Left ventricle myocardium superior (tissue), 1 donor: ENCODE results near the gene CTRB1. TPM values are rescaled to one million over a fixed set of nuclear protein-coding genes. Genes with fewer than 3 reads are reported as not detected.
"Not testable (repeated sequence)": the region's sequence is repeated elsewhere in the genome, so short reads cannot be mapped to it uniquely, and the experiment has no call there.

Experiments
- ATAC-seq: fragments of 200-7000 bp; cut with Tn5 transposase; one replicate; pipeline ENCODE4 v1.9.1; 2020; ENCODE audit warnings: mild to moderate bottlenecking, moderate library complexity
- DNase-seq: peaks from one replicate; pipeline ENCODE4 v3.0.0-alpha.2; 2020
- intact Hi-C: fragments of 100-400 bp; cut with micrococcal nuclease; formaldehyde crosslinking; loops from one replicate; pipeline ENCODE4 v1.11.0; 2022
- total RNA-seq: library from RNA; stranded (reverse); fragmentation: NEBNext Ultra II Directional; extraction: Animal tissue kit (Norgen Biotek cat#: 25700); gene quantifications from one replicate; pipeline ENCODE4 v1.2.1, GENCODE V29; 2021
- donor health status: DM: no; HTN: yes; CAD: no; lungs with severe emphysema.

Gene CTRB1
- total RNA-seq, 1 donor from 2014 or later: not detected

- ATAC-seq, DNase-seq, intact Hi-C loops: not testable (repeated sequence)
These were observed 4.3 kb downstream of the CTRB1 start for GRCh38 chr16:75223129-75223528.

DNA sequence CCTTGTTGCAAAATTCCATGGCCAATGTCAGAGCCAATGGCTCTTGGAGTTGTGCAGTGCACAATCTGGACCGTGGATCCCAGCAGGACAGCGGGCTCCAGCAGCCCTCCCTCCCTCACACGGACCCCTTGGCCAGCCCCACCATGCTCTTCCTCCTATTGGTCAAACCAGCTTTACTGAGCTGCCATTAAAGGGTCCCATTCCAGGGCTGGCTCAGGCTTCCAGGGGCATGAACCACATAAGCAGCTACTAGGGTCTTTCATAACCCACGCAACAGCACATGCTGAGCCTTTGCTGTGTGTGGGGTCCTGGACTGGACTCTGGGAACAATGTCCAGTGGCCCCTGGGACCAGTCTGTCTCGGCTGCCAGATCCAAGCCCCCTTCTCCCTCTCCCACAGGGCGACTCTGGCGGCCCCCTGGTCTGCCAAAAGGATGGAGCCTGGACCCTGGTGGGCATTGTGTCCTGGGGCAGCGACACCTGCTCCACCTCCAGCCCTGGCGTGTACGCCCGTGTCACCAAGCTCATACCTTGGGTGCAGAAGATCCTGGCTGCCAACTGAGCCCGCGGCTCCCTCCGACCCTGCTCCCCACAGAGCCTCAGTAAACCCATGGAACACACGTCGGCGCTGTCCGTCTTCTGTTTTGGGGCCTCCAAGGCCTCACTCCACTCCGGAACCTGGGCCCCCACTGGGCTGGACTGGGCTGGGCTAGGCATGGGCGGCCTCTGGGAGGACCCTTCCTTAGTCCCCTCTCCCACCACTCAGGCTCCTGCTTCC is 5.7 kb downstream of the CTRB1 start:
- ATAC-seq: no peak

DNA sequence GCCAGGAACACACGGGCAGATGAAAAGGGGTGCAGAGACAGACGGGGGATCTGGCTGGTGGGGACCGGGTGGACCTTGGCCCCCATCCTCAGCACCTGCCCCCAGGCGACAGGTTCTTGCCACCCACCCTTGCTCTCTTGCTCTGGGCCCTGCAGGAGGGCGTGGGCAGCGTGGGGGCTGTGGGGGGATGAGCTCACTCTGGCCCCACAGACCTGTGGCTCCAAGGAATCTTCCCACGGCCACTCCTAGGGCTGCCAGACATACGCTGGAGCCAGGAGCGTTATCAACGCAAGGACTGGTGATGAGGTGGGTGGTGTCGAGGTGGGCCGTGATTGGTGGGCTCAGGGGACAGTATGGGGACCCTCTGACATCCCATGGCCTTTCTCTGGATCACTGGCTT is 6.3 kb downstream of the CTRB1 start:
- ATAC-seq: peak; percentile 2
- no peak for DNase-seq
- intact Hi-C loops: no loop called here

More for the DNA sequence above, 5.7 kb downstream of the CTRB1 start:
- no peak for DNase-seq
- intact Hi-C loops: no loop called here

- peak; percentile 54 for DNase-seq
- intact Hi-C loops: no loop called here
- ATAC-seq: peak; percentile 40
These were observed 7.1 kb downstream of the CTRB1 start for GRCh38 chr16:75225678-75226515.

DNA sequence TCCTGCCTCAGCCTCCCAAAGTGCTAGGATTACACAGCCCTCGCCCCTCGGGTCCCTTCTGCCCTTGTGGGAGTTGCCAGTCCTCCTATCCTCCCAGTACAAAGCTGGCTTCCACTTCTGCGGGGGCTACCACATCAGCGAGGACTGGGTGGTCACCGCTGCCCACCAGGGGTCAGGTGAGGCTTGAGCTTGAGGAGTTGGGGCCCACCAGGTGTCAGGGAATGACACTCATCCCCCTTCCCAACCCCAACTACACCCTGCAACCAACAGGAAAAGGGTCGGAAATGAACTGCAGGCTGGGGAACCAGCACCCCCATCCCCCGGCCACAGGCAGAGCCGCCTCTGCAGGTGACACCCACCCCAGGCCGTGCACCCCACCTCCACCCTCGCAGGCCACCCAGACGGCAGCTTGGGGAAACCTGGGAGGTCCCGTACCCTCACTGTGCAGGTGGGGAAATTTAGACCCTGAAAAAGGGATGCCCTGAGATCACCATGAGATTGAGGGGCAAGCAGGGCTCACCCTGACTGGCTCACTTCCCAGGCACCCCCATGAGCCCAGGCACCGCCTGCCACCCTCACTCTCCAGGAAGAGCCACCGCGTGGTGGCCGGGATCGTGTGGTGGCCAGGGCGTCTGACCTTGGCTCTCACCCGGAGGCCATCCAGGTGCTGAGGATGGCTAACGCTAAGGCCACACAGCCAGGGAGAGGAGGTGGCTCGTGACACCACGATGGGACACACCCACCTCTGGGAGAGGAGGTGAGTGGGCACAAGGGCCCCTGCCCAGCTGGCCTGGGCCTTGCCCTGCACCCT is 8.0 kb downstream of the CTRB1 start:
- peak; percentile 3 for ATAC-seq
- intact Hi-C loops: no loop called here

DNA sequence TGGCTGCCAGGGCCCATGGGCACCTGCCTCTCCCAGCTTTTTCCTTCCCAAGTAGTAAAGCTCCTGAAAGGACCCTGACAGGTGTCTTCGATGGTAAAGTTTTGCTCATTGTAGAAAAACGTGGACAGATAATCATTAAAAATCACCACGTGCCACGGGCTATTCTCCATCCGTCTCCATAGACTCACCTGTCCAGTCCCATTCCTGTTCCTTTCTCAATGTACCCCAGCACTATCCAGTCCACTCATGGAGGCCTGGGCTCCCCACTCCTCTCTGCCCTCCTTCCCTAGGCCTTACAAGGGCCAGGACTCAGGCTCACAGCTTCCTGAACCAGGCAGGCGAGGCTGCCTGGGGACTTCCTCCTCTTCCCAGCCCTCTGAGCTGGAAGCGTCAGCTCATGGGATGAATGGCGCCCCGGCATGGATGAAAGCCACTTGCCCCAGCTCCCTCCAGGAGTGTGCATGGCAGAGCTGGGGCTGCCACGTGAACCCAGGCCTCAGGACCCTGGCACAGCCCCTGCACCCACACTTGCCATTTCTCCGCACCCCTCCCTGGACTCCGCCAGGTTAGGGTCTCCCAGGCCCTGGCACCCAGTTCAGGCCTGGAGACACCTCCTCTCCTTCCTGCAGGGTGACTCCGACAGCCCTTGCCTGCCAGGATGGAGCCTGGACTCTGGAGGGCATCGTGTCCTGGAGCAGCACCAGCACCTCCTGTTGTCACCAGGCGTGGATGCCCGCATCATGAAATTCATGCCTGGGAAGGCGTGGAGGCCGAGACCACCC is 8.8 kb downstream of the CTRB1 start:
- DNase-seq (no peak), ATAC-seq (no peak)
- intact Hi-C loops: no loop called here

More for the DNA sequence above, 8.0 kb downstream of the CTRB1 start:
- DNase-seq: no peak

DNA sequence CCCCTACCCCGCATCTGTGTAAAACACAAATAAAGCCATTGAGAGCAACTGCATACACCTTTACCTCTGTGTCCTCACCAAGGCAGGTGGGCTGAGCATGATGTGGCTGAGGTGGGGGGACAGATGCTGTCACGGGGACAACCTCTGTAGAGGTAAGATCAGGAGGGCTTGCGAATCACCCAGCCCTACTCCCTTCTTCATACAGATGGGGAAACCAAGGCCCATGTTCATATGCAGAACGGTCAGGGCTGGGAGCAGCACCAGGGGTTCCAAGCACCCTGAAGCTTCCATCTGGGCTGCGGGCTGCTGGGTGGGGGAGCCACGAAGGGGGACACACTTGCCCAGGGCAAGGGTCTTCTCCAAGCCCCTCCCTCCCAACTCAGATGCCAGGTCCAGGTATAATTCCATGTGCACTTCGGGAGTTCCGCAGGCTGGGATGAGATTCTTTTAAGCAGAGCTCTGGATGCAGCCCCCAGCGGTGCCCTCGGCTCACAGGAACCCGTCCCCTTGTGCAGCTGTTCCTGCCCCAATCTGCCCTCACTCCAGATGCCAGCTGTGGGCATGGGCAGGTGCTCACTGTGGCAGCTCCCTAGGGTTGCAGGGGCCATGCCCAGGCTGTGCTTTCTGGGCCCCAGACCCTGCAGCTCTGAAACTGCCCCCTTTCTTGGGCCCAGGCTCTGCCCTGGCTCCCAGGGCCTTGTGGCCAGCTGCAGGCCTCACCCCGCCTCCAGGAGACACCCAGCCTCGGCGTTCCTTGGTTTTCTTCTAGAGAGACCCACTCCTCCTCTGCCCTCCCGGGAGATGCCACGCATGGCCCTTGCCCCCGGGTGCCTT is 9.6 kb downstream of the CTRB1 start:
- ATAC-seq (no peak), DNase-seq (no peak)
- intact Hi-C loops: no loop called here

GRCh38 chr16:75229172-75230031 is 10.6 kb downstream of the CTRB1 start:
- ATAC-seq (no peak), DNase-seq (no peak)
- intact Hi-C loops: loop anchor here (5.0 kb wide), 1 partner anchor 153 kb away; no protein-coding TSS in a partner anchor

- intact Hi-C loops: loop anchor here (5.0 kb wide), 1 partner anchor 152 kb away; no protein-coding TSS in a partner anchor
- DNase-seq: no peak
- ATAC-seq: peak; percentile 37
These were observed 11.8 kb downstream of the CTRB1 start for GRCh38 chr16:75230471-75231110.

- intact Hi-C loops: loop anchor here (5.0 kb wide), 1 partner anchor 151 kb away; no protein-coding TSS in a partner anchor
- DNase-seq (no peak), ATAC-seq (no peak)
These were observed 12.8 kb downstream of the CTRB1 start for GRCh38 chr16:75231570-75231969.

- ATAC-seq: no peak
- no peak for DNase-seq
- intact Hi-C loops: loop anchor here (5.0 kb wide), 1 partner anchor 149 kb away; no protein-coding TSS in a partner anchor
These were observed 14.8 kb downstream of the CTRB1 start for GRCh38 chr16:75233611-75233938.

DNA sequence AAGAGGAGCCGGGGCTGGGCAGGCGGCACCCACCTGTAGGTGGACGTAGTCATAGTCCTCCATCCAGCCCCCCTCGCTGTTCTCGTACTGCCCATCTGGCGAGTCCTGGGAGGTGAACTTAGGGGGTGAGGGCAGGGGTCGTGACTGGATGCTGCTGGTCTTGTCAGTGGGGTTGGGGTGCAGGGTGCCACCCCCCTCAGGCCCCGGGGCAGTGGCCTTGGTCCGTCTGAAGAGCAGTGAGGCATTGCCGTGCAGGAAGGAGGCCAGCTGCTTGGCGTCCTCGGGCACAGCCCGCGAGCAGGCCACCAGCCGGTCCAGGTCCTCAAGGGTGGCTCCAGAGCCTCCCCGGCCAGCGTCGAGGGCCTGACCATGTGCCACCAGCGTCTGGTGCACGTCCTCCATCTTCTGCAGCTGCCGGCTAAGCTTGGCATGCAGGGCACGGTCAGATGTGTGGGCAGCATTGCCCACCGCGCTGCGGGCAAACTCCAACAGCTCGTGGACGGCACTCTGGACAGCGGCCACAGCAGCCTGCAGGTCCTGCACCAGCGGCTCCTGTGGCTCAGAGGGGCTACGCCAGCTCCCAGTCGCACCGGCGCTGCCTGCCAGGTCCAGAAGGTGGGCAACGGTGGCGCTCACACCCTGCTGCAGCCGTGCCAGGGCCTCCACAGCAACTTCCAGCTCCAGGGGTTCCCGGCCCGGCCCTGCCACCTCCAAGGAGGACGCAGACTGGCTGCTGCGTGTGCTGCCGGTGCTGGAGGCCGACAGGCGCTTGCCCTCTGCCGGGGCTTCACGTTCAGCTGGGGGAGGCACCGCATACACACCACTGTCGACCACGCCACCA is 16.3 kb downstream of the CTRB1 start:
- intact Hi-C loops: loop anchor here (5.0 kb wide), 1 partner anchor 147 kb away; no protein-coding TSS in a partner anchor
- no peak for DNase-seq
- ATAC-seq: no peak

DNA sequence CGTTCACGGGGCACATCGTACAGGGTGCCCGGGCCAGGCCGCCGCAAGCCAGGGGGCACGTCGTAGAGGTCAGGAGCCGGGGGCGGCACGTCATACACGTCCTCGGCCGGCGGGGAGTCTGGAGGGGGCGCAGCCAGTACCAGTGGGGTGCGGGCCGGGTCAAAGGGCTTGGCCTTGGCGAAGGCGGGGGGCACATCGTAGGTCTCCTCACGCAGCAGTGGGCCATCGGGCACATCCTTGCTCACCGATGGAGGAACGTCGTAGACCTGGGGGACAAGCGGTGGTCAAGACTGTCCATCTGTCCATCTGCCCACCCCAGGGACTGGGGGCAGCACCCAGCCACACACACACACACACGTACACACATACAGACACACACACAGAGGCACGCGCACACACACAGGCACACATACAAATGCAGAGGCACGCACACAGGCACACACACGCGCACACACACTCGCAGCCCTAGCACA is 17.0 kb downstream of the CTRB1 start:
- no peak for ATAC-seq
- intact Hi-C loops: no loop called here
- DNase-seq: no peak

GRCh38 chr16:75236232-75236631 is 17.4 kb downstream of the CTRB1 start:
- intact Hi-C loops: no loop called here
- no peak for DNase-seq
- ATAC-seq: no peak

DNA sequence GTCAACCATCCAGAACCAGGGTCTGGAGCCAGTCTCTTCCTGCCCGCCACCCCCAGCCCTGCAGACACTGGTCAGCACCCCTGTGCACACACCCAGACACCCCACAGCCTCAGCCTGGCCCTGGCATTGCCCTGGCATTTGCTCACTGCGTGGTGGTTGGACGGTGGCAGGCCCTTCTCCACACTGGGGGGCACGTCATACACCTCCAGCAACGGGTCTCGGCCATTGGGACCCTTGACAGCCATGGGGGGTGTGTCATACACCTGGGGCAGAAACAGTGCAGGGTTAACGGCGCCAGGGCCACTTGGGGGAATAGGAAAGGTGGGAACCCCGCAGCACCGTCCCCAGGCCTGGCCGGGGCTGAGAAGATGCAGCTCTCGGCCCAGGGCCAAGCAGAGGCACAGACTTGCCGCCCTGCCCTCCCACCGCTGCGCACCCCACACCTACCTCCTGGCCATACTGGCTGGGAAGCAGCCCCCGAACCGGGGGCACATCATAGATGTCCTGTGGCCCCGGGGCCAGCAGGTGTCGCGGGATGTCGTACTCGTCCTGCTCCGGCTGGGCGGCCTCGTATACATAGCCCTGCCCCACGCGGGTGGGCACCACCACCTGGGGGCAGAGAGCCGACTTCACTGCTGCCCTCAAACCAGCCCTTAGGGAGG is 18.1 kb downstream of the CTRB1 start:
- intact Hi-C loops: no loop called here
- ATAC-seq: no peak
- DNase-seq: no peak
